Measurements from ENCODE around the gene EXOSC2. TPM values are rescaled to one million over a fixed set of nuclear protein-coding genes. Genes with fewer than 3 reads are reported as not detected.

EXOSC2 gene
- total RNA-seq, 6 experiments from 2014 or later, result 27.8 to 36.7 (median 33.8) TPM

GRCh38 chr9:130718562-130718961 lies 25.0 kb downstream of the EXOSC2 start:
- no peak overlapping the region for H3K4me3 Mint-ChIP-seq
- no peaks in the 10 kb centered on the region for H3K36me3 Mint-ChIP-seq (ENCODE audit: low read depth)
- no peak for DNase-seq
- no peaks in the 10 kb centered on the region; the same call in 1 of the 2 replicates for H3K27me3 Mint-ChIP-seq (ENCODE audit: insufficient read depth)
- TF ChIP-seq CTCF (IDR thresholded peaks at IDR 0.05), result no peak
- H3K27ac Mint-ChIP-seq, result no peak overlapping the region
- no peaks in the 10 kb centered on the region for H3K9me3 Mint-ChIP-seq
- peaks cover 38% of the 10 kb centered on the region for H3K4me1 Mint-ChIP-seq (ENCODE audit: low read depth)

GRCh38 chr9:130720762-130721161 lies 27.2 kb downstream of the EXOSC2 start:
- H3K9me3 Mint-ChIP-seq, result no peaks in the 10 kb centered on the region
- TF ChIP-seq CTCF (IDR thresholded peaks at IDR 0.05), result no peak
- H3K4me3 Mint-ChIP-seq, result no peak overlapping the region
- H3K36me3 Mint-ChIP-seq (ENCODE audit: low read depth), result no peaks in the 10 kb centered on the region
- DNase-seq, result no peak
- no peak overlapping the region for H3K27ac Mint-ChIP-seq
- H3K27me3 Mint-ChIP-seq (ENCODE audit: insufficient read depth), result no peaks in the 10 kb centered on the region; the same call in 1 of the 2 replicates
- H3K4me1 Mint-ChIP-seq (ENCODE audit: low read depth), result peaks cover 16% of the 10 kb centered on the region

GRCh38 chr9:130728721-130729120 lies 35.1 kb downstream of the EXOSC2 start:
- DNase-seq, result peak; percentile 93
- peak overlapping the region; percentile 82 for H3K4me3 Mint-ChIP-seq
- H3K27ac Mint-ChIP-seq, result peak overlapping the region; percentile 95
- no peaks in the 10 kb centered on the region for H3K9me3 Mint-ChIP-seq
- peaks cover 39% of the 10 kb centered on the region for H3K4me1 Mint-ChIP-seq (ENCODE audit: low read depth)
- TF ChIP-seq CTCF (IDR thresholded peaks at IDR 0.05), result no peak
- H3K36me3 Mint-ChIP-seq (ENCODE audit: low read depth), result no peaks in the 10 kb centered on the region
- H3K27me3 Mint-ChIP-seq (ENCODE audit: insufficient read depth), result no peaks in the 10 kb centered on the region

GRCh38 chr9:130729145-130729544 lies 35.6 kb downstream of the EXOSC2 start:
- no peaks in the 10 kb centered on the region for H3K27me3 Mint-ChIP-seq (ENCODE audit: insufficient read depth)
- no peak for TF ChIP-seq CTCF (IDR thresholded peaks at IDR 0.05)
- H3K36me3 Mint-ChIP-seq (ENCODE audit: low read depth), result no peaks in the 10 kb centered on the region
- H3K9me3 Mint-ChIP-seq, result no peaks in the 10 kb centered on the region
- DNase-seq, result no peak
- H3K4me1 Mint-ChIP-seq (ENCODE audit: low read depth), result peaks cover 39% of the 10 kb centered on the region
- peak overlapping the region; percentile 95 for H3K27ac Mint-ChIP-seq
- peak overlapping the region; percentile 82 for H3K4me3 Mint-ChIP-seq

GRCh38 chr9:130731355-130731754 lies 37.8 kb downstream of the EXOSC2 start:
- DNase-seq, result no peak
- Mint-ChIP-seq H3K27ac (0 out of 2 replicates have a peak overlapping the region, but pooled peaks have one; percentile 1), H3K4me1 (ENCODE audit: low read depth) (peaks cover 39% of the 10 kb centered on the region), H3K9me3 (no peaks in the 10 kb centered on the region), H3K4me3 (no peak overlapping the region), H3K36me3 (ENCODE audit: low read depth) (no peaks in the 10 kb centered on the region), H3K27me3 (ENCODE audit: insufficient read depth) (no peaks in the 10 kb centered on the region)
- no peak for TF ChIP-seq CTCF (IDR thresholded peaks at IDR 0.05)

GRCh38 chr9:130732136-130732535 lies 38.6 kb downstream of the EXOSC2 start:
- no peak for DNase-seq
- H3K36me3 Mint-ChIP-seq (ENCODE audit: low read depth), result no peaks in the 10 kb centered on the region
- peak overlapping the region; percentile 30; the same call in 1 of the 2 replicates for H3K27ac Mint-ChIP-seq
- peaks cover 39% of the 10 kb centered on the region for H3K4me1 Mint-ChIP-seq (ENCODE audit: low read depth)
- no peaks in the 10 kb centered on the region for H3K9me3 Mint-ChIP-seq
- no peaks in the 10 kb centered on the region for H3K27me3 Mint-ChIP-seq (ENCODE audit: insufficient read depth)
- no peak overlapping the region for H3K4me3 Mint-ChIP-seq
- peak; percentile 38 for TF ChIP-seq CTCF (IDR thresholded peaks at IDR 0.05)
